SK-N-SH treated with all-trans-retinoic acid at 6 μM for 48 hours (cell line): ENCODE measurements around the gene RET.

Source experiments
- ATAC-seq: fragments of 200-7000 bp; cut with Tn5 transposase; 3 replicates; pipeline ENCODE4 v1.9.1; 2020; ENCODE audit warnings: mild to moderate bottlenecking, moderate library complexity
- BACH2 ChIP-seq: fragments of 250-450 bp; sonication (Bioruptor Pico); IDR thresholded peaks from 2 replicates; pipeline ENCODE4 v1.9.0; 2021; ENCODE audit warnings: mild to moderate bottlenecking, borderline replicate concordance
- CSDC2 ChIP-seq: fragments of 250-450 bp; sonication (Bioruptor Pico); IDR thresholded peaks from 2 replicates; pipeline ENCODE4 v1.5.0; 2020; ENCODE audit warnings: mild to moderate bottlenecking, moderate library complexity
- CSRNP3 ChIP-seq: fragments of 250-450 bp; sonication (Bioruptor Pico); IDR thresholded peaks from 2 replicates; pipeline ENCODE4 v1.5.1; 2021; ENCODE audit warnings: mild to moderate bottlenecking, moderate library complexity
- ESRRG ChIP-seq: fragments of 250-450 bp; sonication (Bioruptor Pico); IDR thresholded peaks from 2 replicates; pipeline ENCODE4 v1.6.1; 2021; ENCODE audit warnings: mild to moderate bottlenecking
- GLIS3 ChIP-seq: fragments of 250-450 bp; sonication (Bioruptor Pico); IDR thresholded peaks from 2 replicates; pipeline ENCODE4 v1.5.0; 2020; ENCODE audit warnings: mild to moderate bottlenecking, moderate library complexity
- ISL1 ChIP-seq: fragments of 250-450 bp; sonication (Bioruptor Pico); IDR thresholded peaks from 2 replicates; pipeline ENCODE4 v2.1.2; 2022; ENCODE audit warnings: mild to moderate bottlenecking, moderate library complexity
- OSR1 ChIP-seq: fragments of 250-450 bp; sonication (Bioruptor Pico); IDR thresholded peaks from 2 replicates; pipeline ENCODE4 v1.8.0; 2022; ENCODE audit warnings: moderate library complexity, mild to moderate bottlenecking, inconsistent platforms
- POU6F1 ChIP-seq: fragments of 250-450 bp; sonication (Bioruptor Pico); IDR thresholded peaks from 2 replicates; pipeline ENCODE4 v1.8.0; 2021; ENCODE audit warnings: low read depth, mild to moderate bottlenecking, moderate library complexity, borderline replicate concordance
- PPARA ChIP-seq: fragments of 250-450 bp; sonication (Bioruptor Pico); IDR thresholded peaks from 2 replicates; pipeline ENCODE4 v1.5.0; 2020; ENCODE audit warnings: mild to moderate bottlenecking, borderline replicate concordance
- RARB ChIP-seq: fragments of 250-450 bp; sonication (Bioruptor Pico); IDR thresholded peaks from 2 replicates; pipeline ENCODE4 v1.8.0; 2021; ENCODE audit warnings: mild to moderate bottlenecking, moderate library complexity
- SNAI2 ChIP-seq: fragments of 250-450 bp; sonication (Bioruptor Pico); IDR thresholded peaks from 2 replicates; pipeline ENCODE4 v1.5.0; 2020; ENCODE audit warnings: mild to moderate bottlenecking, moderate library complexity
- TCF4 ChIP-seq: fragments of 250-450 bp; sonication (Bioruptor Pico); IDR thresholded peaks from 2 replicates; pipeline ENCODE4 v1.8.0; 2021; ENCODE audit warnings: mild to moderate bottlenecking, moderate library complexity, borderline replicate concordance
- ZC3H10 ChIP-seq: fragments of 250-450 bp; sonication (Bioruptor Pico); IDR thresholded peaks from 2 replicates; pipeline ENCODE4 v1.5.1; 2021; ENCODE audit warnings: mild to moderate bottlenecking, moderate library complexity
- ZFP3 ChIP-seq: fragments of 250-450 bp; sonication (Bioruptor Pico); IDR thresholded peaks from 2 replicates; pipeline ENCODE4 v1.5.0; 2020; ENCODE audit warnings: mild to moderate bottlenecking, moderate library complexity
- ZFP30 ChIP-seq: fragments of 450-650 bp; formaldehyde crosslinking; IDR thresholded peaks from 2 replicates; pipeline ENCODE4 v1.5.0; 2022; ENCODE audit warnings: mild to moderate bottlenecking, moderate library complexity
- ZNF565 ChIP-seq: fragments of 450-650 bp; formaldehyde crosslinking; conservative IDR thresholded peaks from 2 replicates; pipeline ENCODE4 v1.5.0; 2020; ENCODE audit warnings: low read depth, mild to moderate bottlenecking, moderate library complexity
- ZNF70 ChIP-seq: fragments of 450-650 bp; formaldehyde crosslinking; IDR thresholded peaks from 2 replicates; pipeline ENCODE4 v1.5.0; 2020; ENCODE audit warnings: mild to moderate bottlenecking, moderate library complexity
- ZNF8 ChIP-seq: fragments of 450-650 bp; formaldehyde crosslinking; IDR thresholded peaks from 2 replicates; pipeline ENCODE4 v1.5.0; 2020; ENCODE audit warnings: mild to moderate bottlenecking, moderate library complexity
- TF ChIP-seq, protein P1 (sequence below): fragments of 250-450 bp; sonication (Bioruptor Pico); IDR thresholded peaks from 2 replicates; pipeline ENCODE4 v1.5.0; 2020; ENCODE audit warnings: mild to moderate bottlenecking, moderate library complexity
- TF ChIP-seq, protein P2 (sequence below): fragments of 250-450 bp; sonication (Bioruptor Pico); IDR thresholded peaks from 2 replicates; pipeline ENCODE4 v1.8.0; 2020; ENCODE audit warnings: mild to moderate bottlenecking, moderate library complexity, borderline replicate concordance
- TF ChIP-seq, protein P3 (sequence below): fragments of 250-450 bp; sonication (Bioruptor Pico); IDR thresholded peaks from 2 replicates; pipeline ENCODE4 v1.5.1; 2020; ENCODE audit warnings: low read depth, mild to moderate bottlenecking, moderate library complexity

Gene RET

GRCh38 chr10:43048301-43049051, 28.4 kb upstream of the RET start:
- no peak for TF ChIP-seq OSR1 (CRISPR knock-in tag)
- TF ChIP-seq, protein P1, sequence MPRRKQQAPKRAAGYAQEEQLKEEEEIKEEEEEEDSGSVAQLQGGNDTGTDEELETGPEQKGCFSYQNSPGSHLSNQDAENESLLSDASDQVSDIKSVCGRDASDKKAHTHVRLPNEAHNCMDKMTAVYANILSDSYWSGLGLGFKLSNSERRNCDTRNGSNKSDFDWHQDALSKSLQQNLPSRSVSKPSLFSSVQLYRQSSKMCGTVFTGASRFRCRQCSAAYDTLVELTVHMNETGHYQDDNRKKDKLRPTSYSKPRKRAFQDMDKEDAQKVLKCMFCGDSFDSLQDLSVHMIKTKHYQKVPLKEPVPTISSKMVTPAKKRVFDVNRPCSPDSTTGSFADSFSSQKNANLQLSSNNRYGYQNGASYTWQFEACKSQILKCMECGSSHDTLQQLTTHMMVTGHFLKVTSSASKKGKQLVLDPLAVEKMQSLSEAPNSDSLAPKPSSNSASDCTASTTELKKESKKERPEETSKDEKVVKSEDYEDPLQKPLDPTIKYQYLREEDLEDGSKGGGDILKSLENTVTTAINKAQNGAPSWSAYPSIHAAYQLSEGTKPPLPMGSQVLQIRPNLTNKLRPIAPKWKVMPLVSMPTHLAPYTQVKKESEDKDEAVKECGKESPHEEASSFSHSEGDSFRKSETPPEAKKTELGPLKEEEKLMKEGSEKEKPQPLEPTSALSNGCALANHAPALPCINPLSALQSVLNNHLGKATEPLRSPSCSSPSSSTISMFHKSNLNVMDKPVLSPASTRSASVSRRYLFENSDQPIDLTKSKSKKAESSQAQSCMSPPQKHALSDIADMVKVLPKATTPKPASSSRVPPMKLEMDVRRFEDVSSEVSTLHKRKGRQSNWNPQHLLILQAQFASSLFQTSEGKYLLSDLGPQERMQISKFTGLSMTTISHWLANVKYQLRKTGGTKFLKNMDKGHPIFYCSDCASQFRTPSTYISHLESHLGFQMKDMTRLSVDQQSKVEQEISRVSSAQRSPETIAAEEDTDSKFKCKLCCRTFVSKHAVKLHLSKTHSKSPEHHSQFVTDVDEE (CRISPR knock-in tag) = no peak
- no peak for TF ChIP-seq CSRNP3
- no peak for ATAC-seq

- ATAC-seq = no peak
- no peak for TF ChIP-seq BACH2
- TF ChIP-seq CSDC2 (CRISPR knock-in tag) = no peak
- TF ChIP-seq, protein P1 (CRISPR knock-in tag) = no peak
- no peak for TF ChIP-seq ESRRG (CRISPR knock-in tag)
- no peak for TF ChIP-seq PPARA
- TF ChIP-seq ZFP3 (CRISPR knock-in tag) = no peak
- no peak for TF ChIP-seq ZC3H10 (CRISPR knock-in tag)
- TF ChIP-seq GLIS3 (CRISPR knock-in tag) = no peak
- no peak for TF ChIP-seq TCF4 (CRISPR knock-in tag)
- TF ChIP-seq RARB (CRISPR knock-in tag) = no peak
- TF ChIP-seq OSR1 (CRISPR knock-in tag) = no peak
- no peak for TF ChIP-seq ZFP30
- no peak for TF ChIP-seq ZNF8
- TF ChIP-seq CSRNP3 = no peak
- no peak for TF ChIP-seq ZNF565 (CRISPR knock-in tag)
- no peak for TF ChIP-seq POU6F1
- no peak for TF ChIP-seq ISL1 (CRISPR knock-in tag)
These were observed 27.8 kb upstream of the RET start for GRCh38 chr10:43049081-43049551.

DNA sequence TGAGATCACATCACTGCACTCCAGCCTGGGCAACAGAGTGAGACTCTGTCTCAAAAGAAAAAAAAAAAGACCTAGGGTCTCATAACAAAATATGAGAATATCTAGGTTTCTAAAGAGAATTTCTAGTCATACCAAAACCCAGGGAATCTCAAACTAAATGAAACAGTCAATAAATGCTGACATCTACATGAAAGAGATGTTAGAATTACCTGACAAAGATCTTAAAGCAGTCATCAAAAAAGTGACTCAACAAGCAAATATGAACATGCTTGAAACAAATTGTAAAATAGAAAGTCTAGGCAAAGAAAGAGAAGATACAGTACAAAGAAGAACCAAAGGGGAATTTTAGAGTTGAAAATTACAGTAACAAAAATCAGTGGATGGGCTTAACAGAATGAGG, 26.9 kb upstream of the RET start:
- ATAC-seq = no peak
- TF ChIP-seq ZNF70 (CRISPR knock-in tag) (no peak), SNAI2 (CRISPR knock-in tag) (no peak), CSRNP3 (no peak), OSR1 (CRISPR knock-in tag) (no peak)
- TF ChIP-seq, protein P2, sequence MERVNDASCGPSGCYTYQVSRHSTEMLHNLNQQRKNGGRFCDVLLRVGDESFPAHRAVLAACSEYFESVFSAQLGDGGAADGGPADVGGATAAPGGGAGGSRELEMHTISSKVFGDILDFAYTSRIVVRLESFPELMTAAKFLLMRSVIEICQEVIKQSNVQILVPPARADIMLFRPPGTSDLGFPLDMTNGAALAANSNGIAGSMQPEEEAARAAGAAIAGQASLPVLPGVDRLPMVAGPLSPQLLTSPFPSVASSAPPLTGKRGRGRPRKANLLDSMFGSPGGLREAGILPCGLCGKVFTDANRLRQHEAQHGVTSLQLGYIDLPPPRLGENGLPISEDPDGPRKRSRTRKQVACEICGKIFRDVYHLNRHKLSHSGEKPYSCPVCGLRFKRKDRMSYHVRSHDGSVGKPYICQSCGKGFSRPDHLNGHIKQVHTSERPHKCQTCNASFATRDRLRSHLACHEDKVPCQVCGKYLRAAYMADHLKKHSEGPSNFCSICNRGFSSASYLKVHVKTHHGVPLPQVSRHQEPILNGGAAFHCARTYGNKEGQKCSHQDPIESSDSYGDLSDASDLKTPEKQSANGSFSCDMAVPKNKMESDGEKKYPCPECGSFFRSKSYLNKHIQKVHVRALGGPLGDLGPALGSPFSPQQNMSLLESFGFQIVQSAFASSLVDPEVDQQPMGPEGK (CRISPR knock-in tag) = no peak
- TF ChIP-seq, protein P3, sequence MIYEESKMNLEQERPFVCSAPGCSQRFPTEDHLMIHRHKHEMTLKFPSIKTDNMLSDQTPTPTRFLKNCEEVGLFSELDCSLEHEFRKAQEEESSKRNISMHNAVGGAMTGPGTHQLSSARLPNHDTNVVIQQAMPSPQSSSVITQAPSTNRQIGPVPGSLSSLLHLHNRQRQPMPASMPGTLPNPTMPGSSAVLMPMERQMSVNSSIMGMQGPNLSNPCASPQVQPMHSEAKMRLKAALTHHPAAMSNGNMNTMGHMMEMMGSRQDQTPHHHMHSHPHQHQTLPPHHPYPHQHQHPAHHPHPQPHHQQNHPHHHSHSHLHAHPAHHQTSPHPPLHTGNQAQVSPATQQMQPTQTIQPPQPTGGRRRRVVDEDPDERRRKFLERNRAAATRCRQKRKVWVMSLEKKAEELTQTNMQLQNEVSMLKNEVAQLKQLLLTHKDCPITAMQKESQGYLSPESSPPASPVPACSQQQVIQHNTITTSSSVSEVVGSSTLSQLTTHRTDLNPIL (CRISPR knock-in tag) = no peak
